Mesenchymal stem cell (in vitro differentiated cells and primary cell): ENCODE results near the gene PHYHIPL.

ENCODE experiments used
- DNase-seq: peaks from one replicate; pipeline ENCODE4 v3.0.0-alpha.2; 2013
- H2AFZ ChIP-seq: one replicate; pipeline ENCODE4 v1.6.1; 2013; ENCODE audit warnings: low read depth, mild to moderate bottlenecking, control low read depth, inconsistent platforms, low read length, moderate library complexity
- H2AK5ac ChIP-seq: 2 replicates; pipeline ENCODE4 v1.6.1; 2013; ENCODE audit warnings: low read length, moderate library complexity, mild to moderate bottlenecking, inconsistent platforms; ENCODE audit not compliant: severe bottlenecking
- H2BK120ac ChIP-seq: one replicate; pipeline ENCODE4 v1.6.1; 2013; ENCODE audit warnings: low read depth, mild to moderate bottlenecking, inconsistent platforms, low read length, moderate library complexity
- H2BK12ac ChIP-seq, 2 experiments: one replicate each; pipeline ENCODE4 v1.6.1; 2013; ENCODE audit warnings: inconsistent platforms in 2 of 2, low read length in 2 of 2, mild to moderate bottlenecking in 2 of 2, moderate library complexity in 2 of 2, control low read depth in 1 of 2
- H2BK15ac ChIP-seq: one replicate; pipeline ENCODE4 v1.6.1; 2013; ENCODE audit warnings: mild to moderate bottlenecking, low read depth, inconsistent platforms; ENCODE audit not compliant: poor library complexity, severe bottlenecking
- H2BK5ac ChIP-seq: 2 replicates; pipeline ENCODE4 v1.6.1; 2013; ENCODE audit warnings: low read depth, mild to moderate bottlenecking, low read length, control low read depth, inconsistent platforms; ENCODE audit not compliant: poor library complexity, severe bottlenecking
- H3K14ac ChIP-seq, 2 experiments: one replicate each; pipeline ENCODE4 v1.6.1; 2013; ENCODE audit warnings: inconsistent platforms in 2 of 2, low read length in 2 of 2, control low read depth in 1 of 2, mild to moderate bottlenecking in 1 of 2, moderate library complexity in 1 of 2
- H3K18ac ChIP-seq, 2 experiments: one replicate each; pipeline ENCODE4 v1.6.1; 2013; ENCODE audit warnings: inconsistent platforms in 2 of 2, low read length in 2 of 2, control low read depth in 1 of 2, low read depth in 1 of 2, mild to moderate bottlenecking in 1 of 2
- H3K23ac ChIP-seq, 2 experiments: one replicate each; pipeline ENCODE4 v1.6.1; 2013; ENCODE audit warnings: inconsistent platforms in 2 of 2, low read length in 2 of 2, mild to moderate bottlenecking in 2 of 2, moderate library complexity in 2 of 2, control low read depth in 1 of 2
- H3K27ac ChIP-seq: 2 replicates; pipeline ENCODE4 v1.5.1; 2013; ENCODE audit warnings: mild to moderate bottlenecking, moderate library complexity, low read length, control low read depth, inconsistent platforms; ENCODE audit not compliant: poor library complexity, severe bottlenecking
- H3K27me3 ChIP-seq, 2 experiments: 2 replicates each; pipeline versions ENCODE4 v1.6.1 to v1.7.0; 2013; ENCODE audit warnings: low read length in 2 of 2, mild to moderate bottlenecking in 2 of 2, moderate library complexity in 2 of 2, control low read depth in 1 of 2, inconsistent platforms in 1 of 2; ENCODE audit not compliant: control insufficient read depth in 1 of 2, insufficient read depth in 1 of 2
- H3K36me3 ChIP-seq, 2 experiments: 2 replicates each; pipeline versions ENCODE4 v1.6.1 to v1.7.0; 2013; ENCODE audit warnings: low read length in 2 of 2, control low read depth in 1 of 2, inconsistent platforms in 1 of 2, low read depth in 1 of 2, mild to moderate bottlenecking in 1 of 2; ENCODE audit not compliant: insufficient read depth in 2 of 2, control insufficient read depth in 1 of 2
- H3K4ac ChIP-seq, 2 experiments: one replicate each; pipeline ENCODE4 v1.6.1; 2013; ENCODE audit warnings: inconsistent platforms in 2 of 2, low read length in 2 of 2, mild to moderate bottlenecking in 2 of 2, moderate library complexity in 2 of 2, control low read depth in 1 of 2, low read depth in 1 of 2
- H3K4me1 ChIP-seq: 2 replicates; pipeline ENCODE4 v1.6.1; 2013; ENCODE audit warnings: low read depth, low read length, control low read depth; ENCODE audit not compliant: control insufficient read depth, insufficient read depth
- H3K4me2 ChIP-seq: 2 replicates; pipeline ENCODE4 v1.6.1; 2013; ENCODE audit warnings: low read length, mild to moderate bottlenecking, inconsistent platforms; ENCODE audit not compliant: poor library complexity, severe bottlenecking
- H3K4me3 ChIP-seq, 2 experiments: 2 replicates each; pipeline versions ENCODE4 v1.5.1 to v1.7.0; 2013; ENCODE audit warnings: low read length in 2 of 2, mild to moderate bottlenecking in 2 of 2, control low read depth in 1 of 2, low read depth in 1 of 2; ENCODE audit not compliant: insufficient read depth in 1 of 2
- H3K79me1 ChIP-seq: replicated peaks from 2 replicates; pipeline ENCODE4 v1.6.1; 2013; ENCODE audit warnings: mild to moderate bottlenecking, control low read depth, low read length, inconsistent platforms; ENCODE audit not compliant: poor library complexity, severe bottlenecking
- H3K9ac ChIP-seq: 2 replicates; pipeline ENCODE4 v1.7.0; 2013; ENCODE audit warnings: mild to moderate bottlenecking, low read length, moderate library complexity
- H3K9me3 ChIP-seq: 2 replicates; pipeline ENCODE4 v1.7.0; 2013; ENCODE audit warnings: mild to moderate bottlenecking, low read length; ENCODE audit not compliant: control insufficient read depth
- H4K8ac ChIP-seq: one replicate; pipeline ENCODE4 v1.6.1; 2013; ENCODE audit warnings: inconsistent platforms, mild to moderate bottlenecking, low read length, moderate library complexity
- H4K91ac ChIP-seq: one replicate; pipeline ENCODE4 v1.6.1; 2013; ENCODE audit warnings: mild to moderate bottlenecking, low read length, inconsistent platforms
- WGBS: methylation state at CpG from one replicate; pipeline ENCODE4 v1.1.7; 2013; ENCODE audit warnings: mixed read lengths; 5-methylcytosine and 5-hydroxymethylcytosine counted together

Gene PHYHIPL

DNA sequence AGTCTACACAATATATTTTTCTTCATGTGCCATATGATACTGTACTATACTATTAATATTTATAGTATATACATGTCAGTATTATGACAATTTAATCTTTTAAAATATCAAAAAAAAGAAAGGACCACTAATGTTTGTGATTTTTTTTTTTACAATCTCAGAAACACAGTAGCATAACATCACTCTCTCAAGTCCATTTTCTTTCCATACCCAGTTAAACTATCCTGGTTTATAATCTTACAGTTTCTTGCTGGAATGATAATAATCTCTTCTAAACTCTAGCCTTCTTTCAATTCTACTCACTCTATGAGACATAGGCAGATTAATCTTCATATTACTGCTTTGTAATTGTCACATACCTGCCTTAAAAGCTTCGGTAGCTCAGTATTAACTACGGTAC lies 8.9 kb upstream of the PHYHIPL start:
- no peak overlapping the region for H3K27ac ChIP-seq
- no peak overlapping the region for H3K18ac ChIP-seq
- H3K4ac ChIP-seq, result no peak overlapping the region
- H3K36me3 ChIP-seq, result no peaks in the 10 kb centered on the region
- no peaks in the 10 kb centered on the region for H3K79me1 ChIP-seq
- H3K27me3 ChIP-seq, result peaks cover 0 to under 1% of the 10 kb centered on the region in 2 experiments
- H3K4me1 ChIP-seq, result no peaks in the 10 kb centered on the region
- no peak overlapping the region for H3K14ac ChIP-seq
- no peaks in the 10 kb centered on the region for H3K9me3 ChIP-seq
- H2BK5ac ChIP-seq, result no peak overlapping the region
- H2BK12ac ChIP-seq, result no peak overlapping the region
- H3K4me3 ChIP-seq, result no peak overlapping the region
- H4K8ac ChIP-seq, result no peak overlapping the region
- H3K23ac ChIP-seq, result no peak overlapping the region
- WGBS, result 91% methylated on average over 2 of the region's 2 CpGs
- H2BK120ac ChIP-seq, result no peak overlapping the region
- no peak overlapping the region for H2BK15ac ChIP-seq
- H4K91ac ChIP-seq, result no peak overlapping the region
- H3K4me2 ChIP-seq, result no peak overlapping the region
- DNase-seq, result no peak
- H2AK5ac ChIP-seq, result no peak overlapping the region
- no peak overlapping the region for H2AFZ ChIP-seq
- no peak overlapping the region for H3K9ac ChIP-seq

DNA sequence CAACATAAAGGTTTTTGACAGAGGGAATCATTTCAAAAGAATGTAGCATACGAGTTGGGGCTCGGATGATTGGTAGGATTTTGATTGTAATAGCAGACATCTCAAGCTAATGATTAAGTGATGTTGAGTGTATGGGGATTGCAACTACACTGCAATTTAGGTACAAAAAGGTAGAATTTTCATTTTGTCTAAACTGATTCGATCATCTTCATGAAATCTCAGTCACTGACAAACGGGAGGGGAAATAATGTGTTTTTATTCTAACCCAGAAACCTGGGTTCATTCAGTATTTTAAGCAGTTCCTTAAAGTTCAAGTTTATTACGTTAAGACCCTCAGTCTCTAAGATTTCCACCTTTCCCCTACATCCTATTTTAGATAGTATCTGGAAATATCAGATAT lies 3.9 kb upstream of the PHYHIPL start:
- no peak overlapping the region for H4K91ac ChIP-seq
- no peak for DNase-seq
- H3K18ac ChIP-seq, result no peak overlapping the region
- H3K9me3 ChIP-seq, result no peaks in the 10 kb centered on the region
- no peak overlapping the region for H2AK5ac ChIP-seq
- H2BK5ac ChIP-seq, result no peak overlapping the region
- 73% methylated on average over 3 of the region's 5 CpGs for WGBS
- H3K9ac ChIP-seq, result no peak overlapping the region
- no peak overlapping the region for H2BK15ac ChIP-seq
- H3K27ac ChIP-seq, result no peak overlapping the region
- H3K36me3 ChIP-seq, result no peaks in the 10 kb centered on the region
- H3K4me1 ChIP-seq, result peaks cover 16% of the 10 kb centered on the region
- no peak overlapping the region for H3K4me3 ChIP-seq
- H3K4ac ChIP-seq, result no peak overlapping the region
- no peak overlapping the region for H3K23ac ChIP-seq
- H2BK120ac ChIP-seq, result no peak overlapping the region
- H2AFZ ChIP-seq, result no peak overlapping the region
- H3K14ac ChIP-seq, result no peak overlapping the region
- H2BK12ac ChIP-seq, result no peak overlapping the region
- no peak overlapping the region for H4K8ac ChIP-seq
- H3K79me1 ChIP-seq, result no peaks in the 10 kb centered on the region
- H3K27me3 ChIP-seq, result peaks cover 33 to 34% of the 10 kb centered on the region in 2 experiments
- no peak overlapping the region for H3K4me2 ChIP-seq

DNA sequence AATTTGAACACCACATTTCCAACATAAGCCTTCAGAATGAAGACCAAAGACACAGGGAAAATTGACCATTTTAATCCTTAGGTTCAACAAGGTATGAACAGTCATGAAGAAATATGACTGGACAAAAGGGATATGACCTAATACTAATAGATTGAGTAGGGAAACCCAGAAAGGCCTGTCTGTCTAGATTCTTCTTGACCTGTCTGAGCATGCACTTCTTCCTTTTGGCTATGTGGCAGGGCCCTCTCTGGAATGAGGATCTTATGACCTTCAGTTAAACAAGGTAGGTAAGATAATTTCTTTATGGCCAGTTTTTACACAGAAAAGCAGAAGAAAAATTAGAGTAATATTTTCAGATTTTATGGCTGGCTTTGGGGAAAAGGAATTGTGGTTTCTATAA lies 3.0 kb upstream of the PHYHIPL start:
- no peak overlapping the region for H3K23ac ChIP-seq
- no peak overlapping the region for H2AK5ac ChIP-seq
- peaks cover 16% of the 10 kb centered on the region for H3K4me1 ChIP-seq
- H3K27ac ChIP-seq, result no peak overlapping the region
- H2BK120ac ChIP-seq, result no peak overlapping the region
- H2BK12ac ChIP-seq, result no peak overlapping the region
- H2AFZ ChIP-seq, result no peak overlapping the region
- DNase-seq, result no peak
- H2BK15ac ChIP-seq, result no peak overlapping the region
- no peak overlapping the region for H3K4ac ChIP-seq
- H3K14ac ChIP-seq, result no peak overlapping the region
- H3K27me3 ChIP-seq, result peaks cover 33 to 34% of the 10 kb centered on the region in 2 experiments
- H3K4me3 ChIP-seq, result no peak overlapping the region
- H3K9me3 ChIP-seq, result no peaks in the 10 kb centered on the region
- no peak overlapping the region for H2BK5ac ChIP-seq
- H3K9ac ChIP-seq, result no peak overlapping the region
- no peak overlapping the region for H4K91ac ChIP-seq
- no peak overlapping the region for H4K8ac ChIP-seq
- no peak overlapping the region for H3K4me2 ChIP-seq
- H3K18ac ChIP-seq, result no peak overlapping the region
- no peaks in the 10 kb centered on the region for H3K36me3 ChIP-seq
- H3K79me1 ChIP-seq, result no peaks in the 10 kb centered on the region

DNA sequence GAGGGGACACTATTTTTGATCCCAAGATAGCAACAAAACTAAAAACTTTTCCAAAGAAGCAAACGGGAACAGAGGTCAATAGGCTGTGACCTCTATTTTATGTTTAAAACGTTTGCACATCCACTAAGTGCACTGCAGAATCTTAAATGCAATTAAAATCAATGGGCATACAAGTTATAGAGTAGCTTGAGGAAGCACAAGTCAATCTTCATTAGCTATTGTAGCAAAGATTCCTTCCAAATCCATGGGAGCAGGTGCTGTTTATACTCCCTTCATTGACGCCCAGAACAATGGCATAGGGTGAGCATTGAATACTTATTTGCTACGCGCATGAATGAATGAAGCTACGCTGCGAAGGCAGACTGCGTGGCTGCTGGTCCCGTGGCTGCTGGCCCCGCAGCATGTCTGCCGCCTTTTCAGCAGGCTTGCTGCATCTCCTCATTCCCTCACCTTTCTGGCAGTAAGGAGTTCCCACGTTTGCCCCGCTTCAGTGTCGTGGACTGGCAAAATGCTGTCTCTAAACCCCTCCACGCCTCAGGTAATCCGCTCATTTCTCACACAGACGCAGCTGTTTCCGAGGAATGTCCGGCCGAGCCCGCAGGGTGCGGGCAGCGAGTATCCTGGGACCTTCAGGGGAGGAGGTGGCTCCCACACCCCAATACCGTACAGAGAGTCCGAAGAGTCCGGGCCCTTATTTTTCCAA lies 754 bp upstream of the PHYHIPL start:
- 16% methylated on average over 25 of the region's 26 CpGs for WGBS
- Histone ChIP-seq H3K4me1 (peaks cover 16% of the 10 kb centered on the region), H2BK12ac (no peak overlapping the region), H3K9me3 (no peaks in the 10 kb centered on the region), H3K14ac (no peak overlapping the region), H3K27ac (no peak overlapping the region), H2AK5ac (no peak overlapping the region), H3K36me3 (no peaks in the 10 kb centered on the region), H4K8ac (no peak overlapping the region), H3K23ac (no peak overlapping the region), H2BK15ac (no peak overlapping the region), H2BK120ac (no peak overlapping the region), H3K27me3 (peaks cover 33 to 34% of the 10 kb centered on the region in 2 experiments), H4K91ac (no peak overlapping the region), H3K18ac (no peak overlapping the region), H3K4me3 (peak overlapping the region in 1 of 2 experiments; percentile 72), H2AFZ (no peak overlapping the region), H3K4ac (no peak overlapping the region), H3K79me1 (no peaks in the 10 kb centered on the region), H2BK5ac (no peak overlapping the region), H3K4me2 (peak overlapping the region; percentile 97), H3K9ac (no peak overlapping the region)
- no peak for DNase-seq
